ENCODE results near the gene GSE1. TPM values are rescaled to one million over a fixed set of nuclear protein-coding genes. Genes with fewer than 3 reads are reported as not detected.

Gene GSE1
- total RNA-seq, 2 experiments from 2014 or later = 8.6 to 10.1 TPM

GRCh38 chr16:85612191-85612800, 826 bp upstream of the GSE1 start:
- H3K4me1 Mint-ChIP-seq (ENCODE audit: low read depth) = peaks cover 33% of the 10 kb centered on the region
- peaks cover 18% of the 10 kb centered on the region for H3K27me3 Mint-ChIP-seq (ENCODE audit: low read depth)
- peak overlapping the region; percentile 54 for H3K4me3 Mint-ChIP-seq
- peak; percentile 30 for DNase-seq
- no peaks in the 10 kb centered on the region for H3K36me3 Mint-ChIP-seq (ENCODE audit: low read depth)
- H3K27ac Mint-ChIP-seq = no peak overlapping the region
- H3K9me3 Mint-ChIP-seq = no peaks in the 10 kb centered on the region
- intact Hi-C loops (cut with micrococcal nuclease) = loop anchor here (2.0 kb wide), 1 partner anchor 187 kb away; the partner anchor contains the start of genes COX4I1 and EMC8
- CTCF ChIA-PET = interaction anchor here (1.0 to 1.4 kb wide), 2 partner anchors 55 to 84 kb away, joined by 3 to 4 read pairs; no protein-coding TSS in a partner anchor

GRCh38 chr16:85613604-85614337, 649 bp downstream of the GSE1 start:
- Mint-ChIP-seq H3K36me3 (ENCODE audit: low read depth) (no peaks in the 10 kb centered on the region), H3K9me3 (no peaks in the 10 kb centered on the region), H3K4me1 (ENCODE audit: low read depth) (peaks cover 37% of the 10 kb centered on the region), H3K27me3 (ENCODE audit: low read depth) (peaks cover 23% of the 10 kb centered on the region), H3K4me3 (no peak overlapping the region), H3K27ac (no peak overlapping the region)
- intact Hi-C loops (cut with micrococcal nuclease) = loop anchor here (2.0 kb wide), 1 partner anchor 185 kb away; the partner anchor contains the start of genes COX4I1 and EMC8
- no peak for DNase-seq
- CTCF ChIA-PET = interaction anchor here (0.7 to 4.6 kb wide), 3 partner anchors 79 to 193 kb away, joined by 3 to 55 read pairs (median 4); no protein-coding TSS in a partner anchor

- no peak overlapping the region for H3K27ac Mint-ChIP-seq
- DNase-seq = no peak
- peaks cover 37% of the 10 kb centered on the region for H3K4me1 Mint-ChIP-seq (ENCODE audit: low read depth)
- H3K36me3 Mint-ChIP-seq (ENCODE audit: low read depth) = no peaks in the 10 kb centered on the region
- H3K27me3 Mint-ChIP-seq (ENCODE audit: low read depth) = peaks cover 23% of the 10 kb centered on the region
- CTCF ChIA-PET = interaction anchor here (0.8 to 4.6 kb wide), 5 partner anchors 8 to 199 kb away, joined by 3 to 55 read pairs (median 6); no protein-coding TSS in a partner anchor
- H3K4me3 Mint-ChIP-seq = no peak overlapping the region
- H3K9me3 Mint-ChIP-seq = no peaks in the 10 kb centered on the region
- intact Hi-C loops (cut with micrococcal nuclease) = no loop called here
These were observed 1.4 kb downstream of the GSE1 start for GRCh38 chr16:85614338-85615013.

- CTCF ChIA-PET = interaction anchor here (0.7 to 4.6 kb wide), 35 partner anchors 9 to 815 kb away, joined by 3 to 55 read pairs (median 5); partner anchors contain the start of gene GINS2
- Mint-ChIP-seq H3K27me3 (ENCODE audit: low read depth) (peaks cover 23% of the 10 kb centered on the region), H3K36me3 (ENCODE audit: low read depth) (no peaks in the 10 kb centered on the region), H3K9me3 (no peaks in the 10 kb centered on the region), H3K4me1 (ENCODE audit: low read depth) (peaks cover 37% of the 10 kb centered on the region), H3K27ac (no peak overlapping the region), H3K4me3 (no peak overlapping the region)
- DNase-seq = peak; percentile 68
- intact Hi-C loops (cut with micrococcal nuclease) = no loop called here
These were observed 2.1 kb downstream of the GSE1 start for GRCh38 chr16:85615014-85615851.

- peak; percentile 86 for DNase-seq
- no peak overlapping the region for H3K4me3 Mint-ChIP-seq
- no peak overlapping the region for H3K27ac Mint-ChIP-seq
- H3K4me1 Mint-ChIP-seq (ENCODE audit: low read depth) = peaks cover 32% of the 10 kb centered on the region
- H3K9me3 Mint-ChIP-seq = no peaks in the 10 kb centered on the region
- no peaks in the 10 kb centered on the region for H3K36me3 Mint-ChIP-seq (ENCODE audit: low read depth)
- H3K27me3 Mint-ChIP-seq (ENCODE audit: low read depth) = peaks cover 23% of the 10 kb centered on the region
- intact Hi-C loops (cut with micrococcal nuclease) = loop anchor here (1.0 kb wide), 1 partner anchor 100 kb away; no protein-coding TSS in a partner anchor
- CTCF ChIA-PET = interaction anchor here (0.7 to 4.6 kb wide), 46 partner anchors 9 to 815 kb away, joined by 3 to 55 read pairs (median 5); partner anchors contain the start of gene GINS2
These were observed 2.9 kb downstream of the GSE1 start for GRCh38 chr16:85615852-85616606.

- intact Hi-C loops (cut with micrococcal nuclease) = loop anchor here (1.0 kb wide), 1 partner anchor 100 kb away; no protein-coding TSS in a partner anchor
- Mint-ChIP-seq H3K4me3 (no peak overlapping the region), H3K4me1 (ENCODE audit: low read depth) (peaks cover 32% of the 10 kb centered on the region), H3K36me3 (ENCODE audit: low read depth) (no peaks in the 10 kb centered on the region), H3K9me3 (no peaks in the 10 kb centered on the region), H3K27me3 (ENCODE audit: low read depth) (peaks cover 23% of the 10 kb centered on the region), H3K27ac (no peak overlapping the region)
- CTCF ChIA-PET = interaction anchor here (0.6 to 4.6 kb wide), 42 partner anchors 9 to 371 kb away, joined by 3 to 55 read pairs (median 5); partner anchors contain the start of gene GINS2
- DNase-seq = peak; percentile 24
These were observed 3.6 kb downstream of the GSE1 start for GRCh38 chr16:85616607-85617321.

- no peak for DNase-seq
- H3K9me3 Mint-ChIP-seq = no peaks in the 10 kb centered on the region
- H3K27me3 Mint-ChIP-seq (ENCODE audit: low read depth) = peaks cover 23% of the 10 kb centered on the region
- no peak overlapping the region for H3K27ac Mint-ChIP-seq
- CTCF ChIA-PET = interaction anchor here (2.9 to 4.6 kb wide), 4 partner anchors 9 to 197 kb away, joined by 23 to 55 read pairs (median 30); no protein-coding TSS in a partner anchor
- H3K4me1 Mint-ChIP-seq (ENCODE audit: low read depth) = peaks cover 32% of the 10 kb centered on the region
- intact Hi-C loops (cut with micrococcal nuclease) = no loop called here
- H3K4me3 Mint-ChIP-seq = no peak overlapping the region
- no peaks in the 10 kb centered on the region for H3K36me3 Mint-ChIP-seq (ENCODE audit: low read depth)
These were observed 4.8 kb downstream of the GSE1 start for GRCh38 chr16:85617948-85618347.

- H3K9me3 Mint-ChIP-seq = no peaks in the 10 kb centered on the region
- DNase-seq = no peak
- no peak overlapping the region for H3K4me3 Mint-ChIP-seq
- H3K36me3 Mint-ChIP-seq (ENCODE audit: low read depth) = no peaks in the 10 kb centered on the region
- H3K27me3 Mint-ChIP-seq (ENCODE audit: low read depth) = peaks cover 23% of the 10 kb centered on the region
- intact Hi-C loops (cut with micrococcal nuclease) = no loop called here
- CTCF ChIA-PET = interaction anchor here (2.9 to 4.6 kb wide), 2 partner anchors 65 to 198 kb away, joined by 29 to 55 read pairs; no protein-coding TSS in a partner anchor
- H3K27ac Mint-ChIP-seq = no peak overlapping the region
- H3K4me1 Mint-ChIP-seq (ENCODE audit: low read depth) = peaks cover 32% of the 10 kb centered on the region
These were observed 5.4 kb downstream of the GSE1 start for GRCh38 chr16:85618521-85618920.

GRCh38 chr16:85619101-85619891, 6.2 kb downstream of the GSE1 start:
- intact Hi-C loops (cut with micrococcal nuclease) = no loop called here
- H3K9me3 Mint-ChIP-seq = no peaks in the 10 kb centered on the region
- no peak for DNase-seq
- no peak overlapping the region for H3K27ac Mint-ChIP-seq
- CTCF ChIA-PET = interaction anchor here (0.9 to 1.3 kb wide), 2 partner anchors 10 to 12 kb away, joined by 3 read pairs; no protein-coding TSS in a partner anchor
- no peaks in the 10 kb centered on the region for H3K36me3 Mint-ChIP-seq (ENCODE audit: low read depth)
- H3K27me3 Mint-ChIP-seq (ENCODE audit: low read depth) = peaks cover 23% of the 10 kb centered on the region
- H3K4me1 Mint-ChIP-seq (ENCODE audit: low read depth) = peaks cover 32% of the 10 kb centered on the region
- H3K4me3 Mint-ChIP-seq = no peak overlapping the region

GRCh38 chr16:85620374-85620773, 7.3 kb downstream of the GSE1 start:
- CTCF ChIA-PET = interaction anchor here (0.9 to 1.3 kb wide), 2 partner anchors 11 to 13 kb away, joined by 3 read pairs; no protein-coding TSS in a partner anchor
- no peak for DNase-seq
- peaks cover 25% of the 10 kb centered on the region for H3K4me1 Mint-ChIP-seq (ENCODE audit: low read depth)
- no peaks in the 10 kb centered on the region for H3K9me3 Mint-ChIP-seq
- intact Hi-C loops (cut with micrococcal nuclease) = no loop called here
- H3K36me3 Mint-ChIP-seq (ENCODE audit: low read depth) = no peaks in the 10 kb centered on the region
- no peak overlapping the region for H3K27ac Mint-ChIP-seq
- peaks cover 20% of the 10 kb centered on the region for H3K27me3 Mint-ChIP-seq (ENCODE audit: low read depth)
- no peak overlapping the region for H3K4me3 Mint-ChIP-seq
